Activated CD4-positive, alpha-beta T cell treated with anti-CD3 and anti-CD28 coated beads, Interleukin-2, amount 50 U/mL, for 48 hours (primary cell): ENCODE data around the gene SYT14.

Experiments
- DNase-seq, 2 experiments: peaks; one replicate each; pipeline ENCODE4 v3.0.0-alpha.2; 2020

SYT14 gene

DNA sequence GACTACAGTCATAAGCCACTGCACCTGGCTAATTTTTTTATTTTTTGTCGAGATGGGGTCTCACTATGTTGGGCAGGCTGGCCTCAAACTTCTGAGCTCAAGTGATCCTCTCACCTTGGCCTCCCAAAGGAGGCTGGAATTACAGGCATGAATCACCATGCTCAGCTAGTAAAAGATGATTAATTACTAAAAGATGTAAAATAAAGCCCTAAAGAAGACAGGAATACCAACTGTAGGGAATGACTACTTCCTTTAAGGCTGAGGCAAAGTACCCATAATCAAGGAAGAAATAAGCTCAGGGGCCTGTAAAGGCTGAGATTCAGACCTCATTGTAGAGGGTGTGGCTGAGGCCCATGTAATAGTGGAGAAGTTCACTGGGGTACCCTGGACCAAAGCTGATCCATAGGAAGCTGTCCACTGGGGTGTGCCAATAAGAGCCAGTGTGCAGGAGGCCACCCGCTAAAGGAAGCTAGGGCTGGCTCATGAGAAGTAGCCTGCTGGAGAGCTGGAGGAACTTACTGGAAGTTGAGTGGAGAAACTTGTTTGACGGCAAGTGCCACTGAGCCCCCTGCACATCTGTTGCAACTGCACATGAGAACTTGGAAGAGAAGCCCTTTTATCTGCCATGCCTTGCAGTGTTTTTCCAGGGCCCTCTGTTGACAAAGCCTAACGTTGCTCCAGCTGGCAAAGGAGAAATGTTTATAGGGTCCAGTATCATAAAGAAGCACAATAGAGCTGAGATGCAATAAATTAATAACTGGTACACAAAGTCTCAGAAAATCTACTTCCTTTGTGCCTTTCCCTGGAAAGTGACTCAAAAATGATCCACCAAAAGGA lies 276.8 kb downstream of the SYT14 start:
- no peak for DNase-seq

DNA sequence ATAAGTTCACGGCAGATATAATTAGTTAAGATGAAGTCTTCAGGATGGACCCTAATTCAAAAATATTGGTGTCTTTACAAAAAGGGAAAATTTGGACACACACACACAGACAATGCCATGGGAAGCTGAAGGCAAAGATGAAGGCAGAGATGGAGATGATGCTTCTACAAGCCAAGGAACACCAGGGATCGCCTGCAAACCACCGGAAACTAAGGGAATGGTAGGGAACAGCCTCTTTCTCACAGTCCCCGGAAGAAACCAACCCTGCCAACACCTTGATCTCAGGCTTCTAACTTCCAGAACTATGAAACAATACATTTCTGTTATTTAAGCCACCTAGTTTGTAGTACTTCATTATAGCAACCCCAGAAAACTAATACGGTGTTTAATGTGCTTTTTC lies 279.5 kb downstream of the SYT14 start:
- DNase-seq: no peak

DNA sequence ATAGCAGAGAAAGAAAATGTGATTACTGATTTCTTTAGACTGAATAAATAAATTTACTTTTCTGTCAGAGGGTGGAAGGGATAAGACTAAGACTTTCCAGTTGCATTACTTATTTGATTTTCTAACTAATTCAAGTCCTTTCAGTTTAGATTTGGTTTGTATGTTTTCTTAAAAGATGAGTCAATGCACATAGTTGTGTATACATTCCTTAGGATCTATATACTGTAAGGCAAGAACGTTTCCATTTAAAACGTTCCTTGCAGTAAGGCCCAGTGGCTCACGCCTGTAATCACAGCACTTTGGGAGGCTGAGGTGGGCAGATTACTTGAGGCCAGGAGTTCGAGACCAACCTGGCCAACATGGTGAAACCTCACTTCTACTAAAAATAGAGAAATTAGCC lies 280.0 kb downstream of the SYT14 start:
- no peak for DNase-seq
